ENCODE data around the gene COPS7A. TPM values are rescaled to one million over a fixed set of nuclear protein-coding genes. Genes with fewer than 3 reads are reported as not detected.
"Not testable (repeated sequence)": the region's sequence is repeated elsewhere in the genome, so short reads cannot be mapped to it uniquely, and the experiment has no call there.

Gene COPS7A
- total RNA-seq, 2 experiments from 2014 or later, result 26.9 to 29.7 TPM

DNA sequence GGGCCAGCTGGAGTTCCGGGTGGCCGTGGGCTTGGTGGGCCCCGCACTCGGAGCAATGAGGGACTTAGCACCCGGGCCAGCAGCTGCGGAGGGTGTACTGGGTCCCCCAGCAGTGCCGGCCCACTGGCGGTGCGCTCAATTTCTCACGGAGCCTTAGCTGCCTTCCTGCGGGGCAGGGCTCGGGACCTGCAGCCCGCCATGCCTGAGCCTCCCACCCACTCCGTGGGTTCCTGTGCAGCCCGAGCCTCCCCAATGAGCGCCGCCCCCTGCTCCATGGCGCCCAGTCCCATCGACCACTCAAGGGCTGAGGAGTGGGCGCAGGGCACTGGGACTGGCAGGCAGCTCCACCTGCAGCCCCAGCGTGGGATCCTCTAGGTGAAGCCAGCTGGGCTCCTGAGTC, 15.5 kb upstream of the COPS7A start:
- not testable (repeated sequence) for H3K27ac Mint-ChIP-seq; H3K9me3 Mint-ChIP-seq (ENCODE audit: insufficient read depth); H3K36me3 Mint-ChIP-seq (ENCODE audit: low read depth); ATAC-seq; DNase-seq; H3K4me3 Mint-ChIP-seq
- ChIA-PET POLR2A (interaction anchor here (0.6 to 1.6 kb wide), 3 partner anchors 9 to 404 kb away, joined by 3 to 13 read pairs (median 3); partner anchors contain the start of gene COPS7A), CTCF (interaction anchor here (1.5 to 3.4 kb wide), 3 partner anchors 10 to 19 kb away, joined by 5 to 12 read pairs (median 7); partner anchors contain the start of genes COPS7A and ZNF384)
- Mint-ChIP-seq H3K4me1 (ENCODE audit: low read depth) (peaks cover 12% of the 10 kb centered on the region), H3K27me3 (ENCODE audit: low read depth) (peaks cover 17% of the 10 kb centered on the region)

DNA sequence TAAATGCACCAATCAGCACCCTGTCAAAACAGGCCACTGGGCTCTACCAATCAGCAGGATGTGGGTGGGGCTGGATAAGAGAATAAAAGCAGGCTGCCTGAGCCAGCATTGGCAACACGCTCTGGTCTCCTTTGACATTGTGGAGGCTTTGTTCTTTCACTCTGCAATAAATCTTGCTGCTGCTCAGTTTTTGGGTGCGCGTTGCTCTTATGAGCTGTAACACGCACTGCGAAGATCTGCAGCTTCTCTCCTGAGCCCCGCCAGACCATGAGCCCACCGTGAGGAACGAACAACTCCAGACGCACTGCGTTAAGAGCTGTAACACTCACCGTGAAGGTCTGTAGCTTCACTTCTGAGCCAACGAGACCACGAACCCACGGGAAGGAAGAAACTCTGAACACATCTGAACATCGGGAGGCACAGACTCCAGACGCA, 14.9 kb upstream of the COPS7A start:
- CTCF ChIA-PET, result interaction anchor here (0.9 to 3.4 kb wide), 4 partner anchors 11 to 44 kb away, joined by 3 to 12 read pairs (median 6); partner anchors contain the start of genes COPS7A, MLF2 and ZNF384
- POLR2A ChIA-PET, result interaction anchor here (0.6 to 1.6 kb wide), 8 partner anchors 10 to 403 kb away, joined by 3 to 13 read pairs (median 3); partner anchors contain the start of genes COPS7A and ZNF384
- ATAC-seq (peak; percentile 57), DNase-seq (peak; percentile 50)
- Mint-ChIP-seq H3K27ac (peak overlapping the region; percentile 83), H3K27me3 (ENCODE audit: low read depth) (peaks cover 13% of the 10 kb centered on the region), H3K4me3 (peak overlapping the region; percentile 44), H3K9me3 (ENCODE audit: insufficient read depth) (peaks cover 7% of the 10 kb centered on the region), H3K36me3 (ENCODE audit: low read depth) (peaks cover 3% of the 10 kb centered on the region), H3K4me1 (ENCODE audit: low read depth) (peaks cover 10% of the 10 kb centered on the region)

DNA sequence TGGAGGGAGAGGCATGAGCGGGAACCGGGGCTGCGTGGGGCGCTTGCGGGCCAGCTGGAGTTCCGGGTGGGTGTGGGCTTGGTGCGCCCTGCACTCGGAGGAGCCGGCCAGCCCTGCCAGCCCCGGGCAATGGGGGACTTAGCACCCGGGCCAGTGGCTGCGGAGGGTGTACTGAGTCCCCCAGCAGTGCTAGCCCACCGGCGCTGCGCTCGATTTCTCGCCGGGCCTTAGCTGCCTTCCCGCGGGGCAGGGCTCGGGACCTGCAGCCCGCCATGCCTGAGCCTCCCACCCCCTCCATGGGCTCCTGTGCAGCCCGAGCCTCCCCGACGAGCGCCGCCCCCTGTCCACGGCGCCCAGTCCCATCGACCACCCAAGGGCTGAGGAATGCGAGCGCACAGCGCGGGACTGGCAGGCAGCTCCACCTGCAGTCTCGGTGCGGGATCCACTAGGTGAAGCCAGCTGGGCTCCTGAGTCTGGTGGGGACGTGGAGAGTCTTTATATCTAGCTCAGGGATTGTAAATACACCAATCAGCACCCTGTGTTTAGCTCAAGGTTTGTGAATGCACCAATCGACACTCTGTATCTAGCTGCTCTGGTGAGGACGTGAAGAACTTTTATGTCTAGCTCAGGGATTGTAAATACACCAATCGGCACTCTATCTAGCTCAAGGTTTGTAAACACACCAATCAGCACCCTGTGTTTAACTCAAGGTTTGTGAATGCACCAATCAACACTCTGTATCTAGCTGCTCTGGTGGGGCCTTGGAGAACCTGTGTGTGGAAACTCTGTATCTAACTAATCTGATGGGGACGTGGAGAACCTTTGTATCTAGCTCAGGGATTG, 7.6 kb upstream of the COPS7A start:
- H3K27me3 Mint-ChIP-seq (ENCODE audit: low read depth); H3K36me3 Mint-ChIP-seq (ENCODE audit: low read depth); H3K9me3 Mint-ChIP-seq (ENCODE audit: insufficient read depth); DNase-seq; H3K27ac Mint-ChIP-seq; CTCF ChIA-PET; POLR2A ChIA-PET; H3K4me1 Mint-ChIP-seq (ENCODE audit: low read depth); ATAC-seq; H3K4me3 Mint-ChIP-seq: not testable (repeated sequence)

DNA sequence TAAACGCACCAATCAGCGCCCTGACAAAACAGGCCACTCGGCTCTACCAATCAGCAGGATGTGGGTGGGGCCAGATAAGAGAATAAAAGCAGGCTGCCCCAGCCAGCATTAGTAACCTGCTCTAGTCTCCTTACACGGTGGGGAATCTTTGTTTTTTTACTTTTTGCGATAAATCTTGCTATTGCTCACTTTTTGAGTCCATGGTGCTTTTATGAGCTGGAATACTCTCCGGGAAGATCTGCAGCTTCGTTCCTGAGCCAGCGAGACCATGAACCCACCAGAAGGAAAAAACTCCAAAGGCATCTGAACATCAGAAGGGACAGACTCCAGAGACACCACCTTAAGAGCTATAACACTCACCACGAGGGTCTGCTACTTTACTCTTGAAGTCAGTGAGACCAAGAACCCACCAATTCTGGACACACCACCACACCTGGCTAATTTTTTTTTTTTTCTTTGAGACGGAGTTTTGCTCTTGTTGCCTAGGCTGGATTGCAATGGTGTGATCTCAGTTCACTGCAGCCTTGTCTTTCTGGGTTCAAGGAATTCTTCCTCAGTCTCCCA, 6.9 kb upstream of the COPS7A start:
- no peak overlapping the region for H3K4me3 Mint-ChIP-seq
- ATAC-seq, result no peak
- CTCF ChIA-PET, result no interaction called here
- no peaks in the 10 kb centered on the region for H3K9me3 Mint-ChIP-seq (ENCODE audit: insufficient read depth)
- no peak overlapping the region for H3K27ac Mint-ChIP-seq
- POLR2A ChIA-PET, result no interaction called here
- no peak for DNase-seq
- peaks cover 2% of the 10 kb centered on the region for H3K27me3 Mint-ChIP-seq (ENCODE audit: low read depth)
- no peaks in the 10 kb centered on the region for H3K36me3 Mint-ChIP-seq (ENCODE audit: low read depth)
- no peaks in the 10 kb centered on the region for H3K4me1 Mint-ChIP-seq (ENCODE audit: low read depth)

DNA sequence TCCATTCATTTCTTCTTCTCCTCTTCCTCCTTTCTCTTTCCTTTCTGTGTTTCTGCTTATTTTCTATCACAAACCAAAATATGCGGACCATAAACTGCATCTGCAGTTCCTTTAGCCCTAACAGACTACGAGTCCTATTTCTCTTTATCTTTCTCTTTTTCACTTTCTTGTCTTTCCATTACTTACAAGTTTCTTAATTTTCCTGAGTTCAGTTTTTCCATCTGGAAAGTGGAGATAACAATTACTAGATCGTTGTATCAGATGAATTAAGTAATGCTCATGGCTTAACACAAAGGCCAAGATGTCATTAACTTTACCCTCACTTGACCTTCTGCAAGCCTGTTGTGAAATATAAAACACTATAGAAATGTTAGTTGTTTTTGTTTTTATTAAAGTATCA, 983 bp upstream of the COPS7A start:
- POLR2A ChIA-PET, result interaction anchor here (1.1 to 3.2 kb wide), 8 partner anchors 14 to 230 kb away, joined by 3 to 69 read pairs (median 7); partner anchors contain the start of genes CDCA3, LPAR5, MRPL51 and USP5
- peaks cover 10% of the 10 kb centered on the region for H3K36me3 Mint-ChIP-seq (ENCODE audit: low read depth)
- DNase-seq, result no peak
- H3K27ac Mint-ChIP-seq, result no peak overlapping the region
- H3K27me3 Mint-ChIP-seq (ENCODE audit: low read depth), result no peaks in the 10 kb centered on the region
- no peaks in the 10 kb centered on the region for H3K9me3 Mint-ChIP-seq (ENCODE audit: insufficient read depth)
- H3K4me1 Mint-ChIP-seq (ENCODE audit: low read depth), result peaks cover 29% of the 10 kb centered on the region
- ATAC-seq, result no peak
- CTCF ChIA-PET, result interaction anchor here (1.3 to 3.2 kb wide), 13 partner anchors 11 to 149 kb away, joined by 4 to 32 read pairs (median 12); partner anchors contain the start of genes CDCA3, MLF2, PTMS and SPSB2
- no peak overlapping the region for H3K4me3 Mint-ChIP-seq

DNA sequence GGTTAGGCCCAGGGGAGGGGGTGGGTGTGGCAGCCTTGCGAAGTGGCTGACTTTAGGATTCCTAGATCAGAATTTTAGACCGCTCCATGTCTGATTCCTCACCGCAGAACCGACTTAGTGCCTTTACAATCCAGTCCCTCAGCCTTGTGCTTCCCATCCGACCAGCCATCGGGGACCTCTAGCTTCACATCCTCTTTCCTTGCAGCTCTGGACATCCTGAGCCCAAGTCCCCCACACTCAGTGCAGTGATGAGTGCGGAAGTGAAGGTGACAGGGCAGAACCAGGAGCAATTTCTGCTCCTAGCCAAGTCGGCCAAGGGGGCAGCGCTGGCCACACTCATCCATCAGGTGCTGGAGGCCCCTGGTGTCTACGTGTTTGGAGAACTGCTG, 557 bp downstream of the COPS7A start:
- ChIA-PET POLR2A (interaction anchor here (0.6 to 3.2 kb wide), 28 partner anchors 9 to 288 kb away, joined by 3 to 69 read pairs (median 4); partner anchors contain the start of genes C12orf57, CDCA3, GPR162 and LPAR5), CTCF (interaction anchor here (0.7 to 3.2 kb wide), 24 partner anchors 9 to 187 kb away, joined by 3 to 32 read pairs (median 6); partner anchors contain the start of genes CDCA3, MLF2, PTMS and SPSB2)
- DNase-seq (peak; percentile 55), ATAC-seq (peak; percentile 40)
- no peaks in the 10 kb centered on the region for H3K27me3 Mint-ChIP-seq (ENCODE audit: low read depth)
- peaks cover 29% of the 10 kb centered on the region for H3K4me1 Mint-ChIP-seq (ENCODE audit: low read depth)
- peak overlapping the region; percentile 93 for H3K27ac Mint-ChIP-seq
- H3K36me3 Mint-ChIP-seq (ENCODE audit: low read depth), result peaks cover 18% of the 10 kb centered on the region
- H3K9me3 Mint-ChIP-seq (ENCODE audit: insufficient read depth), result no peaks in the 10 kb centered on the region
- H3K4me3 Mint-ChIP-seq, result peak overlapping the region; percentile 84

DNA sequence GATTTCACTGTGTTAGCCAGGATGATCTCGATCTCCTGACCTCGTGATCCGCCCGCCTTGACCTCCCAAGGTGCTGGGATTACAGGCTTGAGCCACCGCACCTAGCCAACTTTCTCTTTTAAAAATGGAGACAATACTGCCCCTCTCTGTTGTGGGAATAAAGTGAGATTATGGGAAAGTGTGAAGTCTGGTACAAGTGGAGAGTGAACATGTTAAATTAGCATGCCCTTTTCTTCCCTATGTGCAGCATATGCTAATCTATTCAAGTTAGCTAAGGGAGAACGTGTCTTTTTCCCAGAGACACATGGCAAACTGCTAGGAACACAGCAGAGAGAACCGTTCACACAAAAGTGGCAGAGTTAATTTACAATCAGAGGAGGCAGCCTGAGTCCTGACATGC, 1.5 kb downstream of the COPS7A start:
- ChIA-PET POLR2A (interaction anchor here (3.2 kb wide), 1 partner anchor 36 kb away, joined by 69 read pairs; the partner anchor contains the start of gene ZNF384), CTCF (interaction anchor here (1.1 to 3.2 kb wide), 6 partner anchors 8 to 147 kb away, joined by 3 to 32 read pairs (median 12); partner anchors contain the start of genes MLF2, PTMS, SPSB2 and ZNF384)
- Mint-ChIP-seq H3K27ac (peak overlapping the region; percentile 64), H3K4me3 (peak overlapping the region; percentile 84), H3K9me3 (ENCODE audit: insufficient read depth) (no peaks in the 10 kb centered on the region), H3K27me3 (ENCODE audit: low read depth) (no peaks in the 10 kb centered on the region), H3K36me3 (ENCODE audit: low read depth) (peaks cover 27% of the 10 kb centered on the region), H3K4me1 (ENCODE audit: low read depth) (peaks cover 29% of the 10 kb centered on the region)
- no peak for ATAC-seq
- no peak for DNase-seq

DNA sequence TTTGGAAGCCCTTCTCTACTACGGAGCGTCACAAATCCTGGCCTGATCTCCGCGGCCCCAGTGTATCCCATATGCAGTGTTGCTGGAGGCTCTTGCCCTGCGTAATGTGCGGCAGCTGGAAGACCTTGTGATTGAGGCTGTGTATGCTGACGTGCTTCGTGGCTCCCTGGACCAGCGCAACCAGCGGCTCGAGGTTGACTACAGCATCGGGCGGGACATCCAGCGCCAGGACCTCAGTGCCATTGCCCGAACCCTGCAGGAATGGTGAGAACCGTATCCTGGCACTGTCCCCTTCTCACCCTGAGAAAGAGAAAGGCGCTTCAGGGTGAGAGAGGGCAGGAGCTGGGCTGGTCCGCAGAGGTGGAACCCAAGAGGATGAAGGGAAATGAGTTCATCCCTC, 5.3 kb downstream of the COPS7A start:
- CTCF ChIA-PET, result no interaction called here
- no peak for ATAC-seq

DNA sequence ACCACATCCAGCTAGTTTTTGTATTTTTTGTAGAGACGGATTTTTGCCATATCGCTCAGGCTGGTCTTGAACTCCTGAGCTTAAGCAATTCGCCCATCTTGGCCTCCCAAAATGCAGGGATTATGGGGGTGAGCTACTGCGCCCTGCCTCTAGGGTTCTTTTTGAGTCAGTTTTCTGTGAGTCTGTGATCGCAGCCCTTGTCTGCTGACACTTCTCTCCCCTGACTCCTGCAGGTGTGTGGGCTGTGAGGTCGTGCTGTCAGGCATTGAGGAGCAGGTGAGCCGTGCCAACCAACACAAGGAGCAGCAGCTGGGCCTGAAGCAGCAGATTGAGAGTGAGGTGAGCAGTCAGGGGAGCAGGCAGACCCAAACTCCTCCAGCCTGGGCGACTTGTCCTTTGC, 6.3 kb downstream of the COPS7A start:
- ChIA-PET CTCF (interaction anchor here (1.5 kb wide), 1 partner anchor 23 kb away, joined by 7 read pairs; the partner anchor contains the start of gene MLF2), POLR2A (interaction anchor here (1.3 kb wide), 1 partner anchor 37 kb away, joined by 3 read pairs; no protein-coding TSS in a partner anchor)
- H3K4me1 Mint-ChIP-seq (ENCODE audit: low read depth), result peaks cover 10% of the 10 kb centered on the region
- no peaks in the 10 kb centered on the region for H3K9me3 Mint-ChIP-seq (ENCODE audit: insufficient read depth)
- DNase-seq, result no peak
- H3K27ac Mint-ChIP-seq, result no peak overlapping the region
- H3K36me3 Mint-ChIP-seq (ENCODE audit: low read depth), result peaks cover 36% of the 10 kb centered on the region
- ATAC-seq, result no peak
- no peaks in the 10 kb centered on the region for H3K27me3 Mint-ChIP-seq (ENCODE audit: low read depth)
- H3K4me3 Mint-ChIP-seq, result no peak overlapping the region

More for the DNA sequence above, 5.3 kb downstream of the COPS7A start:
- H3K36me3 Mint-ChIP-seq (ENCODE audit: low read depth), result peaks cover 33% of the 10 kb centered on the region
- POLR2A ChIA-PET, result no interaction called here
- no peak for DNase-seq
- no peaks in the 10 kb centered on the region for H3K9me3 Mint-ChIP-seq (ENCODE audit: insufficient read depth)
- H3K4me3 Mint-ChIP-seq, result no peak overlapping the region
- no peaks in the 10 kb centered on the region for H3K27me3 Mint-ChIP-seq (ENCODE audit: low read depth)
- peaks cover 17% of the 10 kb centered on the region for H3K4me1 Mint-ChIP-seq (ENCODE audit: low read depth)
- H3K27ac Mint-ChIP-seq, result no peak overlapping the region

DNA sequence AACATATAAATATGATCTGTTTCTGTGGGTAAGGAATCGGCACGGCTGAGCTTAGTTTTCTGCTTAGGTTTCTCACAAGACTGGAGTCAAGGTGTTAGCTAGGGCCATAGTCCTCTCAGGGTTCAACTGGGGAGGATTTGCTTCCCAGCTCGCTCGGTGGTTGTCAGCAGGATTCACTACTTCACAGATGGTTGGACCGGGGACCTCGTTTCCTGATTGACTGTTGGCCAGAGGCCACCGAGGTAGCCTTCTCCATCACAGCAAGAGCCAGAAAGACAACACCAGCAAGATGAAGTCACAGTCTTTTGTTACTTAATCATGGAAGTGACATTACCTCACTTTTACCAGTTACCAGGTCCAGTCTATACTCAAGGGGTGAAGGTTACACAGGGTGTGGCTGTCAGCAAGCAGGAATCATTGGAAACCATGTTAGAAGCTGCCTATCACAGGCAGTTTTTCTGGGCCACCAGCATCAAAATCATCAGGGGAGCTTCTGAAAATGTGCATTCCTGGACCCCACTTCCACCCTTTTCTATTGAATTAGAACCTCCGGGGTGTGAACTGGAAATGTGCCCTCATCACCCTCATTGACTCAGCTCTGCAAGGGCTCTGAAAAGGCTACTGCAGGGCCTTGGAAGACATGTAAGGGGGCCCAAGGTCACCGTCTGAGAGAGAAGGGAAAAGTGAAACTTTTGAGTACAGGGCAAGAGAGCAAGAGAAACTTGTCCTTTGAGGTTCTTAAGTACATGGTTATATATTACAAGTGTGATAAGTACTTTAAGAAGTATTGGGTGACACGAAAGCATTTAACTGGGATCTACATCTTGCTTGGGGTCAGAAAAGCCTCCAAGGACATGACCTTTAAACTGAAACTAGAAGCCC, 10.9 kb downstream of the COPS7A start:
- ATAC-seq (no peak), DNase-seq (no peak)
- Mint-ChIP-seq H3K9me3 (ENCODE audit: insufficient read depth) (no peaks in the 10 kb centered on the region), H3K4me1 (ENCODE audit: low read depth) (peaks cover 10% of the 10 kb centered on the region), H3K27ac (no peak overlapping the region), H3K4me3 (no peak overlapping the region), H3K36me3 (ENCODE audit: low read depth) (peaks cover 14% of the 10 kb centered on the region), H3K27me3 (ENCODE audit: low read depth) (no peaks in the 10 kb centered on the region)
- ChIA-PET POLR2A (interaction anchor here (1.2 to 2.1 kb wide), 3 partner anchors 10 to 18 kb away, joined by 4 to 12 read pairs (median 5); partner anchors contain the start of genes COPS7A and MLF2), CTCF (interaction anchor here (0.7 to 2.9 kb wide), 7 partner anchors 10 to 91 kb away, joined by 3 to 12 read pairs (median 4); partner anchors contain the start of genes COPS7A, MLF2 and PTMS)

Measured in activated CD8-positive, alpha-beta T cell treated with anti-CD3 and anti-CD28 coated beads, Interleukin-2, amount 10 ng/mL, durations not matched to agents 7 days and 5 days (primary cell).